Fibroblast of lung (primary cell): Measurements from ENCODE around the gene PCMT1.

Source experiments
- CTCF ChIP-seq, 2 donors: IDR thresholded peaks in 1 of 2; conservative IDR thresholded peaks in 1 of 2; 1 replicate in 1 of 2; 2 replicates in 1 of 2; pipeline ENCODE4 v1.5.1; 2011 to 2012; ENCODE audit warnings: low read length in 2 of 2, control low read depth in 1 of 2, inconsistent platforms in 1 of 2, low read depth in 1 of 2, mild to moderate bottlenecking in 1 of 2
- EZH2 ChIP-seq: IDR thresholded peaks from 2 replicates; pipeline ENCODE4 v1.5.1; 2012; ENCODE audit warnings: low read length, control low read depth, mild to moderate bottlenecking; ENCODE audit errors: missing control alignments

GRCh38 chr6:149723771-149724417 lies 25.6 kb upstream of the PCMT1 start:
- peak; percentile 90 to 92 for TF ChIP-seq CTCF (conservative IDR thresholded peaks at IDR 0.05 in 1 of 2, IDR thresholded peaks at IDR 0.05 in 1 of 2; ENCODE audit: low read depth in 1 of 2, low read length in 2 of 2)
- no peak for TF ChIP-seq EZH2
